Dermis blood vessel endothelial cell (primary cell): Measurements from ENCODE around the gene UBE2U. TPM values are rescaled to one million over a fixed set of nuclear protein-coding genes. Genes with fewer than 3 reads are reported as not detected.

Source experiments
- DNase-seq: peaks from one replicate; pipeline ENCODE4 v3.0.0; 2010
- total RNA-seq: library from RNA; depleted of rRNA; stranded (reverse); fragments of >200 nt; gene quantifications from 2 replicates; pipeline ENCODE4 v1.2.3, GENCODE V29; 2014

UBE2U gene
- total RNA-seq, 1 donor from 2014 or later: not detected

- DNase-seq: no peak
These were observed 92.1 kb downstream of the UBE2U start for GRCh38 chr1:64295561-64295960.

GRCh38 chr1:64296459-64296858 lies 93.0 kb downstream of the UBE2U start:
- no peak for DNase-seq

GRCh38 chr1:64302194-64302593 lies 98.8 kb downstream of the UBE2U start:
- no peak for DNase-seq

- DNase-seq: no peak
These were observed 99.5 kb downstream of the UBE2U start for GRCh38 chr1:64302971-64303370.

GRCh38 chr1:64304823-64305222 lies 101.4 kb downstream of the UBE2U start:
- DNase-seq: peak; percentile 27

- DNase-seq: peak; percentile 29
These were observed 105.4 kb downstream of the UBE2U start for GRCh38 chr1:64308866-64309265.

GRCh38 chr1:64309431-64309831 lies 106.0 kb downstream of the UBE2U start:
- no peak for DNase-seq

- DNase-seq: no peak
These were observed 107.3 kb downstream of the UBE2U start for GRCh38 chr1:64310760-64311159.

GRCh38 chr1:64312431-64312830 lies 109.0 kb downstream of the UBE2U start:
- no peak for DNase-seq

- no peak for DNase-seq
These were observed 112.0 kb downstream of the UBE2U start for GRCh38 chr1:64315402-64315801.
